ENCODE results near the gene MIF. TPM values are rescaled to one million over a fixed set of nuclear protein-coding genes. Genes with fewer than 3 reads are reported as not detected.
A peak's percentile ranks its signal among the peaks of the same experiment; 100 is the strongest.

MIF gene
- total RNA-seq, 1 experiment from 2014 or later, result 1,068 TPM

- no CpG with 5 or more reads among the region's 11 CpGs for WGBS (ENCODE audit: extremely low coverage, insufficient read length, low lambda C conversion rate)
Measured at GRCh38 chr22:23888615-23889401, 5.4 kb upstream of the MIF start.

More at GRCh38 chr22:23888615-23889401, 5.4 kb upstream of the MIF start:
- peaks cover 6 to 21% (median 8%) of the 10 kb centered on the region in 3 experiments; a peak in 6 of 7 replicates for H3K36me3 Mint-ChIP-seq (ENCODE audit: insufficient read depth in 1 of 3, low read depth in 3 of 3)
- Histone ChIP-seq H3K4me1 (ENCODE audit: insufficient read depth, low read length) (peaks cover 3% of the 10 kb centered on the region; the same call in 1 of the 2 replicates), H3K23ac (ENCODE audit: insufficient read length, low read depth, low read length) (no peak overlapping the region), H4K8ac (replicated peaks; ENCODE audit: insufficient read length, low read depth, low read length) (no peak overlapping the region), H2AFZ (ENCODE audit: low read length) (no peak overlapping the region), H3T11ph (ENCODE audit: low read length) (no peak overlapping the region), H3K18ac (ENCODE audit: insufficient read length, low read depth, low read length) (no peak overlapping the region), H3K79me1 (ENCODE audit: insufficient read depth, low read depth, low read length, poor library complexity, severe bottlenecking) (no peaks in the 10 kb centered on the region), H4K91ac (ENCODE audit: insufficient read length, low read depth, low read length) (no peak overlapping the region), H3K56ac (ENCODE audit: insufficient read length, low read depth, low read length) (no peak overlapping the region), H2BK20ac (ENCODE audit: low read depth, low read length, poor library complexity, severe bottlenecking) (no peak overlapping the region), H2BK12ac (ENCODE audit: insufficient read length, low read depth, low read length) (no peak overlapping the region), H2BK5ac (ENCODE audit: insufficient read length, low read length) (no peak overlapping the region), H3K9me3 (ENCODE audit: control insufficient read depth, low read depth, low read length) (no peaks in the 10 kb centered on the region), H3K23me2 (ENCODE audit: insufficient read length, low read depth, low read length, poor library complexity, severe bottlenecking) (peaks cover 6% of the 10 kb centered on the region), H3K14ac (ENCODE audit: insufficient read depth, low read length) (no peak overlapping the region), H3K4ac (ENCODE audit: low read depth, low read length) (no peak overlapping the region), H3K27ac (ENCODE audit: insufficient read length, low read depth, low read length) (no peak overlapping the region), H3K27me3 (ENCODE audit: insufficient read depth, low read length) (no peaks in the 10 kb centered on the region; the same call in 1 of the 2 replicates), H2BK120ac (ENCODE audit: low read depth, low read length, poor library complexity, severe bottlenecking) (no peak overlapping the region), H4K5ac (ENCODE audit: insufficient read length, low read depth, low read length) (no peak overlapping the region), H3K79me2 (ENCODE audit: insufficient read depth, low read length) (no peaks in the 10 kb centered on the region), H4K20me1 (ENCODE audit: control insufficient read depth, insufficient read depth, insufficient read length) (no peaks in the 10 kb centered on the region), H2AK5ac (ENCODE audit: insufficient read length, low read length) (no peak overlapping the region), H2BK15ac (ENCODE audit: low read depth, low read length) (no peak overlapping the region), H3K4me2 (ENCODE audit: insufficient read depth, insufficient read length, low read length) (no peak overlapping the region), H3K9ac (ENCODE audit: extremely low read depth, insufficient read length, low read length) (no peak overlapping the region)
- H3K27me3 Mint-ChIP-seq (ENCODE audit: low read depth), result peaks cover 20% of the 10 kb centered on the region
- no peak overlapping the region for H3K4me3 Mint-ChIP-seq
- H3K9me3 Mint-ChIP-seq, result peaks cover 14 to 18% of the 10 kb centered on the region in 2 experiments
- peaks cover 22 to 26% of the 10 kb centered on the region in 2 experiments for H3K4me1 Mint-ChIP-seq
- DNase-seq, result no peak
- TF ChIP-seq CTCF (conservative IDR thresholded peaks at IDR 0.05), result peak; percentile 33; the same call in 1 of the 3 replicates
- H3K27ac Mint-ChIP-seq, result peak overlapping the region in 2 of 3 experiments; percentile 34 to 75; a peak in 3 of 7 replicates
